AG08395 (cell line): ENCODE data around the gene EML5.

Source experiments
- DNase-seq: peaks from one replicate; pipeline ENCODE4 v3.0.0; 2012; ENCODE audit warnings: mixed read lengths, low spot score

The EML5 gene

GRCh38 chr14:88614218-88614907 lies 178.4 kb downstream of the EML5 start:
- DNase-seq, result peak; percentile 55

GRCh38 chr14:88613552-88614010 lies 179.2 kb downstream of the EML5 start:
- DNase-seq, result no peak

- DNase-seq, result no peak
These were observed 179.8 kb downstream of the EML5 start for GRCh38 chr14:88612981-88613380.

- no peak for DNase-seq
These were observed 180.9 kb downstream of the EML5 start for GRCh38 chr14:88611878-88612277.

- DNase-seq, result no peak
These were observed 184.9 kb downstream of the EML5 start for GRCh38 chr14:88607829-88608228.

GRCh38 chr14:88605594-88605993 lies 187.2 kb downstream of the EML5 start:
- DNase-seq, result no peak

- DNase-seq, result no peak
These were observed 188.5 kb downstream of the EML5 start for GRCh38 chr14:88604212-88604611.

- DNase-seq, result no peak
These were observed 192.9 kb downstream of the EML5 start for GRCh38 chr14:88599761-88600439.

- DNase-seq, result no peak
These were observed 193.4 kb downstream of the EML5 start for GRCh38 chr14:88599326-88599725.

- DNase-seq, result no peak
These were observed 194.6 kb downstream of the EML5 start for GRCh38 chr14:88598097-88598675.

- no peak for DNase-seq
These were observed 195.2 kb downstream of the EML5 start for GRCh38 chr14:88597601-88598000.

- DNase-seq, result no peak
These were observed 195.7 kb downstream of the EML5 start for GRCh38 chr14:88597038-88597437.

GRCh38 chr14:88592031-88592430 lies 200.7 kb downstream of the EML5 start:
- no peak for DNase-seq

GRCh38 chr14:88590173-88590572 lies 202.6 kb downstream of the EML5 start:
- DNase-seq, result no peak

- DNase-seq, result no peak
These were observed 204.7 kb downstream of the EML5 start for GRCh38 chr14:88588081-88588480.

GRCh38 chr14:88584451-88584850 lies 208.3 kb downstream of the EML5 start:
- no peak for DNase-seq

GRCh38 chr14:88576222-88576621 lies 216.5 kb downstream of the EML5 start:
- DNase-seq, result no peak

- DNase-seq, result no peak
These were observed 220.6 kb downstream of the EML5 start for GRCh38 chr14:88572117-88572516.

- DNase-seq, result no peak
These were observed 224.6 kb downstream of the EML5 start for GRCh38 chr14:88568196-88568595.

GRCh38 chr14:88565427-88565826 lies 227.3 kb downstream of the EML5 start:
- DNase-seq, result no peak

GRCh38 chr14:88563845-88564244 lies 228.9 kb downstream of the EML5 start:
- DNase-seq, result no peak

GRCh38 chr14:88562831-88563686 lies 229.7 kb downstream of the EML5 start, which contains the start of gene ZC3H14:
Gene ZC3H14, plus strand, starts transcription at chr14:88563037. Its CDS starts 97 bp downstream, at chr14:88563134.
- peak; percentile 96 for DNase-seq
